T-helper 2 cell treated with Interferon-gamma antibody and Interleukin-4, amounts not matched to agents 5 μg/mL and 100 μg/mL, for 36 hours (primary cell): ENCODE measurements around the gene LRWD1.
A peak's percentile ranks its signal among the peaks of the same experiment; 100 is the strongest.
"Not testable (repeated sequence)": the region's sequence is repeated elsewhere in the genome, so short reads cannot be mapped to it uniquely, and the experiment has no call there.

Source experiments
- DNase-seq: peaks from one replicate; pipeline ENCODE4 v3.0.0; 2021; ENCODE audit warnings: low spot score
- H3K27ac Mint-ChIP-seq: one replicate; pipeline ENCODE4 v1.8.0; 2021; ENCODE audit warnings: mild to moderate bottlenecking, mixed read lengths
- H3K27me3 Mint-ChIP-seq: one replicate; pipeline ENCODE4 v1.8.0; 2021; ENCODE audit warnings: low read depth, mixed read lengths
- H3K36me3 Mint-ChIP-seq: one replicate; pipeline ENCODE4 v1.8.0; 2021; ENCODE audit warnings: low read depth, mixed read lengths
- H3K4me1 Mint-ChIP-seq: one replicate; pipeline ENCODE4 v1.8.0; 2021; ENCODE audit warnings: low read depth, mixed read lengths
- H3K4me3 Mint-ChIP-seq: one replicate; pipeline ENCODE4 v1.8.0; 2022; ENCODE audit warnings: mild to moderate bottlenecking, moderate library complexity, mixed read lengths
- H3K9me3 Mint-ChIP-seq: one replicate; pipeline ENCODE4 v1.8.0; 2021; ENCODE audit warnings: mixed read lengths

Gene LRWD1

DNA sequence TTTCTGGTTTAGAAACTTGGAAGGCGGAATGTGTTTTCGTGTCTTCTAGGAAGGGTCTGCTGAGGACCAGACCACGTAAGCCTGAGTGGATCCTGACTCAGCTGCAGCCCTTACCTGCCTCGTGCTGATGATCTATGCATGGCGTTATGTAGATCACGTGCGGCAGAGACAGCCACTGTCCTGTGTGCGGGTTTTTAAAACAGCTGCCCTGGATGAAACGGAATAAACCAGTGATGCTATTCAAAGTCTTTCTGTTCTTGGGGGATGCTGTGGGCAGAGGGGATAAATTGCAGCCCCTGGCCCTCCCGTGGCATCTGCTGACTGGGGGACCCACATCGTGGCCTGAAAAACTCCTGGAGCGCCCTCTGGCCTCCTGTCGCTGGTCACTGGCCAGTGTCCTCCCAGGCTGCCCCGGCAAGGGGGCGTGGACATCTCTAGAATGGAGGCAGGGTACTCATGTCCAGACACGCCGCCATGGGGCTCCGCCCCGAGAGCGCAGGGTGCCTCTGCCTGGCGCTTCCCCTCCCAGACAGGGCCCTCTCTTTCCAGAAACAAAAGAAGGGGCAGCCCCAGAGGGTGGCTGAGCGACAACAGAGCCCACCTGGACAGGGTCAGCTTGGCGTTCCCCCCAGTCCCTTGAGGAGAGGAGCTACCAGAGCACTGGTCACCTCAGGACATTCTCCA lies 13.3 kb upstream of the LRWD1 start:
- no peak overlapping the region for H3K4me3 Mint-ChIP-seq
- no peak overlapping the region for H3K27ac Mint-ChIP-seq
- no peaks in the 10 kb centered on the region for H3K4me1 Mint-ChIP-seq
- H3K9me3 Mint-ChIP-seq, result no peaks in the 10 kb centered on the region
- no peaks in the 10 kb centered on the region for H3K27me3 Mint-ChIP-seq
- DNase-seq, result no peak
- H3K36me3 Mint-ChIP-seq, result peaks cover 7% of the 10 kb centered on the region

DNA sequence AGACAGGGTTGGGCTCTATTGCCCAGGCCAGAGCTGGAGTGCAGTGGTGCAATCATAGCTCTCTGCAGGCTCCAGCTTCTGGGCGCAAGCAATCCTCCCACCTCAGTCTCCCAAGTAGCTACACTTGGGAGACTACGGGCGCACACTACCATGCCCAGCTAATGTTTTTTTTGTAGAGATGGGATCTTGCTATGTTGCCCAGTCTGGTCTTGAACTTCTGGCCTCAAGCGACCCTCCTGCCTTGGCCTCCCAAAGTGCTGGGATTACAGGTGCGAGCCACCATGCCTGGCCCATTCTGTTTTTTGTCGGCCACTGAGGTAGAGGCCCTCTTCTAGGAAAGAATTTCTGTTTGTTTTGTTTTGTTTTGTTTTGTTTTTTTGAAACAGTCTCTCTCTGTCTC lies 12.3 kb upstream of the LRWD1 start:
- no peaks in the 10 kb centered on the region for H3K27me3 Mint-ChIP-seq
- H3K9me3 Mint-ChIP-seq, result no peaks in the 10 kb centered on the region
- no peak overlapping the region for H3K4me3 Mint-ChIP-seq
- no peak for DNase-seq
- H3K27ac Mint-ChIP-seq, result no peak overlapping the region
- H3K36me3 Mint-ChIP-seq, result peaks cover 10% of the 10 kb centered on the region
- H3K4me1 Mint-ChIP-seq, result no peaks in the 10 kb centered on the region

DNA sequence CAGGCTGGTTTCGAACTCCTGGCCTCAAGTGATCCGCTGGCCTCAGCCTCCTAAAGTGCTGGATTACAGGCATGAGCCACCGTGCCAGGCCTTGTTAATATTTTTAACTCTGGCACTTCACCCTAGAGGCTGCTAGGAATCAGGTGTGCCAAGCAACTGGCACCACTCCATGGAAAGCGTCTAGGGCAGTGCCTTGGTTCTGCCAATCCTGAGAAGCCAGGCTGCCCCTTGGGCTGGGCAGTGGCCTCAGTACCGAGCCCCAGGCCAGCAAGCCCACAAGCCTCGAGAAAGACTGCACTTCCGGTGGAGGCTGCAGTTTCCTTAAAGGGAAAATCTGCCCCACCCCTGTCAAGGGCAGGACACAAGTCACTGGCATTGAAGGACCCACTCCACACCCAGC lies 11.5 kb upstream of the LRWD1 start:
- no peaks in the 10 kb centered on the region for H3K4me1 Mint-ChIP-seq
- H3K27me3 Mint-ChIP-seq, result no peaks in the 10 kb centered on the region
- no peaks in the 10 kb centered on the region for H3K9me3 Mint-ChIP-seq
- H3K4me3 Mint-ChIP-seq, result no peak overlapping the region
- peaks cover 7% of the 10 kb centered on the region for H3K36me3 Mint-ChIP-seq
- no peak overlapping the region for H3K27ac Mint-ChIP-seq
- DNase-seq, result no peak

DNA sequence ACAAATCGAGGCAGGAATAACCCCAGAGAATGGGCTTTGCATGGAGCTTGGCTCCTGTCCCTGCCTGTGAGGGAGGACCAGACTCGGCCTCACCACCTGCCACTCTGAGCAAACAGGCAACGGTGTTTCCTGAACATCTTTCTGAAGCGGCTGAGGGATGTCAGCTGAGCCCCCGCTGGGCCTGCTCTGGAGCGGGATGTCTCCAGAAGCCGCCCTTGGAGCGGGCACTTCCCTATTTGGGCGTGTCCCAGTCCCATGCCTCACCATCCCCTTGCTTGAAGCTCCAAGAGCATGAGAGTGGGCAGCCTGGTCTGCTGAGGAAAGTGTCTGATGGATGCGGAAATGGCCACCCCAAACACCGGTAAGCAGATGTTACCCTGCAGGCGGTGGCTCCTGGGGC lies 10.3 kb upstream of the LRWD1 start:
- Mint-ChIP-seq H3K4me1 (no peaks in the 10 kb centered on the region), H3K36me3 (peaks cover 5% of the 10 kb centered on the region), H3K4me3 (no peak overlapping the region), H3K9me3 (no peaks in the 10 kb centered on the region), H3K27ac (no peak overlapping the region), H3K27me3 (no peaks in the 10 kb centered on the region)
- no peak for DNase-seq

DNA sequence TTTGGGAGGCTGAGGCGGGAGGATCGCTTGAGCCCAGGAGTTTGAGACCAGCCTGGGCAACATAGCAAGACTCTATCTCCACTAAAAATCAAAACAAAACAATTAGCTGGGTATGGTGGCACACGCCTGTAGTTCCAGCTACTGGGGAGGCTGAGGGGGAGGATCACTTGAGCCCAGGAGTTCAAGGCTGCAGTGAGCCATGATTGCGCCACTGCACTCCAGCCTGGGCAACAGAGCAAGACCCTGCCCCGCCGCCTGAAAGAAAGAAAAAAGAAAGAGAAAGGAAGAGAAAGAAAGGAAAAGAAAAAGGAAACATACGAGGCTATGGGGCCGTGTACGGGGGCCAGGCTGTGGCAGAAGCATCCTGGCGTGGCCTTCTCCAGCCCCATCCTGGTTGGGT lies 9.9 kb upstream of the LRWD1 start:
- not testable (repeated sequence) for DNase-seq, H3K9me3 Mint-ChIP-seq, H3K36me3 Mint-ChIP-seq, H3K4me3 Mint-ChIP-seq, H3K27ac Mint-ChIP-seq, H3K27me3 Mint-ChIP-seq, H3K4me1 Mint-ChIP-seq

DNA sequence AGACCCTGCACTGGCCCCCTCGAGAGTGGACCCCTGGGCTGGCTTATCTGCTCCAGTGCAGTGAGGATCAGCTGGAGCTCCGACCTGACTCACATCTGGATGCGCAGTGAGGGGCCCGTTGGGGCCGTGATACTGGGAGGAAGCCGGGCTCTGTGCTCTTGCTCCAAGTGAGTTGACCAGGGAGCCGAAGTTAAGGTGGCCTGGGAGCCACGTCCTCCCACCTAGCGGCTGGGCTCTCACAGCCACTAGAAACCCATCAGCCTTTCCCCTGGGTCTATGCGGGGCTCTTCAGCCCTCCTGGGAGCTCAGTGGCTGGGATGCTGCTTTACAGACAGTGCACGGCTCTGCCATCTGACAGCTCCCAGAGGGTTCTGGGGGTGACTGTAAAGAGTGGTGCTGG lies 9.2 kb upstream of the LRWD1 start:
- Mint-ChIP-seq H3K4me3 (no peak overlapping the region), H3K27ac (no peak overlapping the region), H3K4me1 (no peaks in the 10 kb centered on the region), H3K27me3 (no peaks in the 10 kb centered on the region), H3K9me3 (no peaks in the 10 kb centered on the region), H3K36me3 (peaks cover 5% of the 10 kb centered on the region)
- no peak for DNase-seq

DNA sequence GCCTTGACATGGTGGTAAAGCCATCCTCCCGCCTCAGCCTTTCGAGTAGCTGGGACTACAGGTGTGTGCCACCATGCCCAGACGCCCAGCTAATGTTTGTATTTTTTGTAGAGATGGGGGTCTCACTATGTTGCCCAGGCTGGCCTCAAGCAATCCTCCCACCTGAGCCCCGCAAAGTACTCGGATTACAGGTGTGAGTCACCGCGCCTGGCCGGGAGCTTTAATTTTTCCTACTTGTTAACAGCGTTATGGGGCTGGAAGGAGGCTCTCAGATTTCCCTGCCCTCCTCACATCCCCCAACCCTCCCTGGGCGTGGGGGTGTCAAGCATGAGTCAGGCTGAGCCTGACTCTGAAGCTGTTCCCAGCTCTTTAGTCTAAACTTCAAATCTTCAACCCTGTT lies 8.5 kb upstream of the LRWD1 start:
- H3K4me3 Mint-ChIP-seq, result no peak overlapping the region

DNA sequence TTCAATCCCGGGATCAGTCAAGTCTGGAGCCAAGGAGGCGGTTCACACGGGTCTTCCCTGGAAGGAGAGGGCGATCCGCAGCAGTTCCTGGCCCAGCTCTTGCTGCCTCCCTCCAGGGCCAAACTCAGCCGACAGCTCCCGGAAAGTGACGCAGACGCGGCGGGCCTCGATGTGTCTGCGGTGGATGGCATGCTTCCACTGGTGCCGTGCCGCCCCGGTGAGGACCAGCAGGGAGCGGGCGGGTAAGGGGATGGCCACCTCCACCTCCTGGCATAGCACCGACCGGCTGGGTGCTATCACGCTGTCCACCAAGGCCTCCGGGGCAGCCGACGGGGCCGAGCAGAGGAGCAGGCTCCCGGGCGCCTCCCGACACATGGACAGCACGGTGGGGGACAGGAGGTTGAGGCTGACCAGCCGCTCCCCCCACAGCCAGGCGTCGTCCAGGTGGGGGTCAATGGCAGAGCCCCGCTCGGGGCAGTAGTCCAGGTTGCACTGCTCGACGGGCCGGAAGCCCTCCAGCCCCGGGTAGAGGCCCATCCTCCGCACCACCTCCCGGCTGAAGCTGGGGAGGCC lies 7.3 kb upstream of the LRWD1 start:
- no peaks in the 10 kb centered on the region for H3K27me3 Mint-ChIP-seq
- H3K36me3 Mint-ChIP-seq, result peaks cover 6% of the 10 kb centered on the region
- H3K27ac Mint-ChIP-seq, result no peak overlapping the region
- no peaks in the 10 kb centered on the region for H3K9me3 Mint-ChIP-seq
- H3K4me3 Mint-ChIP-seq, result no peak overlapping the region
- no peak for DNase-seq
- no peaks in the 10 kb centered on the region for H3K4me1 Mint-ChIP-seq

More for the DNA sequence above, 8.5 kb upstream of the LRWD1 start:
- DNase-seq, result no peak
- Mint-ChIP-seq H3K36me3 (peaks cover 5% of the 10 kb centered on the region), H3K27ac (no peak overlapping the region), H3K4me1 (no peaks in the 10 kb centered on the region), H3K27me3 (no peaks in the 10 kb centered on the region), H3K9me3 (no peaks in the 10 kb centered on the region)

DNA sequence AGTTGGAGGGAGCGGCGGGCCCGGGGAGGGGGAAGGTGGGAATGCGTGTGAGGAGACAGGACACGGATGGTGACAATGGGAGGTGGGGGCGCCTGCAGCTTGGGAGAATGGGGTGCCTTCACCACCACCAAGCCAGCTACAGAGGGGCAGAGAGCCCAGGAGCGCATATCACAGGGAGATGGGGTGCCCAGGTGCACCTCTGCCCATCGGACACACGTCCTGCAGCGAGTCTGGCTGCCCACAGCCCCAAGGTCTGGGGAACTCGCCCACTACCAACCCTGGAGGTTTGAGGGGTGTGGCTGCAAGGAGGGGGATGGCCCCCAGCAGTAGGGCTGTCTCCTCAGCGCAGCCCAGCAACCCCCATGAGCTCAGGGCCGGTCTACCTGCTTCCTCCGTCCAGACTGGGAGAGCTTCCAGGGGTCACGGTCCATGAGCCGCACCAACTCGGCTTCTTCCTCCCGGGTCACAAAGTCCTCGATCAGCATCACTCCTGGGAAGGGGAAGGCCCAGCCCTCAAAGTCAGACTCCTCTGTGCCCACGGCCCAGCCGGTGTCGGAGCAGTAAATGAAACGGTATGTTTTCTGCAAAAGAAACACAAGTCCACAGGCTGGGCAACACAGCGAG lies 5.5 kb upstream of the LRWD1 start:
- Mint-ChIP-seq H3K36me3 (peaks cover 9% of the 10 kb centered on the region), H3K27ac (no peak overlapping the region), H3K27me3 (no peaks in the 10 kb centered on the region), H3K4me3 (no peak overlapping the region), H3K9me3 (no peaks in the 10 kb centered on the region), H3K4me1 (peaks cover 10% of the 10 kb centered on the region)
- no peak for DNase-seq

DNA sequence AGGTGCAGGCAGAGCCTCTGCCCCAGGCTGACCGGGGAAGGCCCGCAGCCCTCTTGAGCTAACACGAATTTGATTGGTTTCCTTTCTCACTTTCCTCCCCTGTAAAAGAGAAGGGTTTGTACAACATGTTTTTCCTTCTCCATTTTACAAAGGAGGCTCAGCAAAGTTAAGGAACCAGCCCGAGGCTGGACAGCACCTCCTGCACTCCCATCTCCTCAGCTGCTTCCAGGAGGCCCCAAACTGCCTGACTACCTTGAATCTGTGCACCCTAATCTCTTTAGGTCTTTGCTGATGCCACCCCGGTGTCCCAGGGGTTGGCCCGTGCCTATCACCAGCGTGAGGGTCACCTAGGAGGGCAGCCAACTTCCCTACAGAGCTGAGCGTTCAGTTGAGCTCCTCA lies 4.3 kb upstream of the LRWD1 start:
- H3K4me3 Mint-ChIP-seq, result no peak overlapping the region
- H3K27ac Mint-ChIP-seq, result no peak overlapping the region
- peaks cover 6% of the 10 kb centered on the region for H3K36me3 Mint-ChIP-seq
- H3K4me1 Mint-ChIP-seq, result peaks cover 10% of the 10 kb centered on the region
- H3K9me3 Mint-ChIP-seq, result no peaks in the 10 kb centered on the region
- H3K27me3 Mint-ChIP-seq, result no peaks in the 10 kb centered on the region
- DNase-seq, result no peak

DNA sequence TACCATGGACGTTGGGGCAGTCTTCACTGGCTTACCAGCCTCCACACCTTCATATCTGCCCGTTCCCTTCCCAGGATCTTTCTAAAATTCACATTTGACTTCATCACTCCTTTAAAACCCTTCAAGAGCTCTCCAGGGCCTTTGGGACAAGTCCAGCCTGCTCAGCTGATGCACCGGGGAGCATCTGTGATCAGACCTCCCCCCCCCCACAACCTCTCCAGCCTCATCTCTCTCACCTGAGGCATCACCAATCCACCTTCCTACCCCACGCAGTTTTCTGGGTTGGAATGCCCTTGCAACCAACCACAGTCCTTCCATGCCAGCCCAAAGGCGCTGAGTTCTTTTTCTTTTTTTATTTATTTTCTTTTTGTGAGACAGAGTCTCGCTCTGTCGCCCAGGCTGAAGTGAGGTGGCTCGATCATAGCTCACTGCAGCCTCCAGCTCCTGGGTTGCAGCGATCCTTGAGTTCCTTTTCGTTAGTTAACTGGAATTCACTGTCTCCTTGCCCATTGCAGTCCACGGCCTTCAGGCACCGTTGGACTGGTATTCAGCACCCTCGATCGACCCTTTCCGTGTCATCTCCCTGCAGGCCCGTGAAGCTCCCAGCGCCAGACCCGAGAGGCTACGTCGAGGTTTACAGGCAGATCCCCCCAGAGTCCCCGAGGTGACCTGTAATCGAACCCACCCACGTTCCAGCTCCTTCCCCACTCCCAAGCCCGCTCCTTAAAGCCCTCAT lies 775 bp upstream of the LRWD1 start:
- Mint-ChIP-seq H3K9me3 (no peaks in the 10 kb centered on the region), H3K27me3 (no peaks in the 10 kb centered on the region), H3K4me3 (peak overlapping the region; percentile 94), H3K4me1 (peaks cover 18% of the 10 kb centered on the region), H3K36me3 (peaks cover 7% of the 10 kb centered on the region), H3K27ac (peak overlapping the region; percentile 80)
- DNase-seq, result no peak

DNA sequence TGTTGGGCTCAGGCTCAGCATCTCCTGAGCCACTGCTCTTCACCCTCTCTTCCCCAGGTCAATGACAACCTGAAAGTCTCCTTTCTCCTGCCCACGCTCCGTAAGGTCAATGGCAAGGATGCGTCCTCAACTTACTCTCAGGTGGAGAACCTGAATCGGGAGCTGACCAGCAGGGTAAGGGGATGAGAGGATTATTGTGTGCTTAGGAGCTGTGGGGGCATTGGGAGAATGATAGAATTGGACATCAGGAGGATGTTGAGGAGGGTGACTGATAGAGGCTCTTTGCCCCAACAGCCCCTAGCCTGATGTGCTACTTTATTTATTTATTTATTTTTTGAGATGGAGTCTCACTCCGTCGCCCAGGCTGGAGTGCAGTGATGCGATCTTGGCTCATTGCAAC lies 1.3 kb downstream of the LRWD1 start:
- no peak overlapping the region for H3K27ac Mint-ChIP-seq

DNA sequence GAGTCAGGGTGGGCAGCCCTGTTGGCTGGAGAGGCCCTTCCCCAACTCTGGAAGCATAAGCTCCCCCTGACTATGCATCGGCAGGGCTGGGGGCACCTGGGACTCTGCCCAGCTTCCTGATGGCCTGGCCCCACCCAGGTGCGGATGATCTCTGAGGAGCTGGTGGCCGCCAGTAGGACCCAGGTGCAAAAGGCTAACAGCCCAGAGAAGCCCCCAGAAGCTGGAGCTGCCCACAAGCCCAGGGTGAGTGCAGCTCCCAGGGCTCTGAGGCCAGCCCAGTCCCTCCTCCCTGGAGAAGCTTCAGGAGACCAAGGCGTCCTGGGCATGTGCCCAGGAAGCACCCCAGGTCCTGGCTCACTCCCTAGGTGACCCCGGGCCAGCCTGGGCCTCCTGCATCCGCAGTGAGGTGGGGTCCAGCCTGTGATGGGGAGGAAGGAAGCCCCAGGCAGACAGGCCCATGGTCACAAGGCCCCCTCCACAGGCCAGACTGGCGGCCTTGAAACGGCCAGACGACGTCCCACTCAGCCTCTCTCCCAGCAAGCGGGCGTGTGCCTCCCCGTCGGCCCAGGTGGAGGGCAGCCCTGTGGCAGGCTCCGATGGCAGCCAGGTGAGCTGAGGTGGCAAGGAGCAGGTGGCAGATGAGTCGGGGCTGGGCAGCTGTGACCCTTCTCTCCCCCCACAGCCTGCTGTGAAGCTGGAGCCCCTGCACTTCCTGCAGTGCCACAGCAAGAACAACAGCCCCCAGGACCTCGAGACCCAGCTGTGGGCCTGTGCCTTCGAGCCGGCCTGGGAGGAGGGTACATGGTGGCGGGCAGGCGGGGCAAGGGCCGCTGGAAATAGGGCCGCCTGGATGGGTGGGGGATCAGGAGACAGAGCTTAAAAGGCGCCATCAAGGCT lies 3.0 kb downstream of the LRWD1 start:
- no peaks in the 10 kb centered on the region for H3K27me3 Mint-ChIP-seq
- no peak for DNase-seq
- H3K9me3 Mint-ChIP-seq, result no peaks in the 10 kb centered on the region
- H3K4me3 Mint-ChIP-seq, result no peak overlapping the region
- H3K27ac Mint-ChIP-seq, result no peak overlapping the region
- peaks cover 13% of the 10 kb centered on the region for H3K36me3 Mint-ChIP-seq
- H3K4me1 Mint-ChIP-seq, result peaks cover 14% of the 10 kb centered on the region

More for the DNA sequence above, 1.3 kb downstream of the LRWD1 start:
- H3K4me3 Mint-ChIP-seq, result peak overlapping the region; percentile 94
- DNase-seq, result no peak
- no peaks in the 10 kb centered on the region for H3K9me3 Mint-ChIP-seq
- H3K36me3 Mint-ChIP-seq, result peaks cover 9% of the 10 kb centered on the region
- peaks cover 18% of the 10 kb centered on the region for H3K4me1 Mint-ChIP-seq
- H3K27me3 Mint-ChIP-seq, result no peaks in the 10 kb centered on the region
